Measurements from ENCODE around the gene HS6ST1. TPM values are rescaled to one million over a fixed set of nuclear protein-coding genes. Genes with fewer than 3 reads are reported as not detected.

HS6ST1 gene
- total and polyA plus RNA-seq, 2 of the 4 experiments (the other 2 are of a cell fraction) = 29.9 to 36.9 TPM

- Histone ChIP-seq H3K23ac (ENCODE audit: low read depth, low read length) (no peak overlapping the region), H3K4me3 (ENCODE audit: insufficient read depth, low read depth, low read length) (no peak overlapping the region), H3K79me1 (ENCODE audit: low read depth in 1 of 2, low read length in 2 of 2) (no peaks in the 10 kb centered on the region), H2AFZ (replicated peaks; ENCODE audit: low read length, poor library complexity) (no peak overlapping the region), H3K9ac (ENCODE audit: low read depth, low read length) (no peak overlapping the region), H3K4me1 (ENCODE audit: control insufficient read depth, insufficient read depth, low read length) (no peaks in the 10 kb centered on the region), H3K9me3 (ENCODE audit: control insufficient read depth, insufficient read depth, low read length) (peaks cover 2% of the 10 kb centered on the region; the same call in 1 of the 2 replicates), H3K56ac (ENCODE audit: extremely low read depth, insufficient read depth, low read length) (no peak overlapping the region), H4K5ac (ENCODE audit: low read depth, low read length) (no peak overlapping the region), H2AK9ac (replicated peaks; ENCODE audit: low read depth, low read length, poor library complexity) (no peak overlapping the region), H3K9me1 (ENCODE audit: insufficient read depth, low read length) (no peaks in the 10 kb centered on the region), H4K91ac (ENCODE audit: insufficient read depth, low read depth, low read length) (no peak overlapping the region), H2BK20ac (ENCODE audit: low read depth, low read length) (no peak overlapping the region), H2AK5ac (ENCODE audit: low read depth, low read length) (no peak overlapping the region), H3K14ac (replicated peaks; ENCODE audit: low read depth, low read length) (no peak overlapping the region), H3K27ac (ENCODE audit: insufficient read depth, low read length) (no peak overlapping the region), H2BK5ac (ENCODE audit: low read depth, low read length, poor library complexity, severe bottlenecking) (no peak overlapping the region), H3K4me2 (ENCODE audit: low read depth, low read length) (no peak overlapping the region), H2BK15ac (ENCODE audit: low read depth, low read length) (no peak overlapping the region), H4K20me1 (ENCODE audit: insufficient read depth, low read length) (no peaks in the 10 kb centered on the region), H2BK120ac (ENCODE audit: low read depth, low read length) (no peak overlapping the region), H3K4ac (ENCODE audit: low read depth, low read length) (no peak overlapping the region), H4K8ac (ENCODE audit: low read depth in 2 of 2, low read length in 2 of 2) (no peak overlapping the region), H3K27me3 (ENCODE audit: control insufficient read depth, insufficient read depth, low read length) (peaks cover 2% of the 10 kb centered on the region; the same call in 1 of the 2 replicates), H3K36me3 (ENCODE audit: control insufficient read depth, insufficient read depth, low read length) (no peaks in the 10 kb centered on the region), H3K18ac (ENCODE audit: low read depth, low read length) (no peak overlapping the region)
- in situ Hi-C loops (cut with MboI; ENCODE audit: low sequenced_read_pairs) = no loop called here
- ChIA-PET CTCF (no interaction called here), POLR2A (ENCODE audit: unreplicated experiment) (no interaction called here)
- DNase-seq = no peak
- BruUV-seq (replicated peaks) = no TSS peak
- no CpG with 5 or more reads among the region's 1 CpG for WGBS, 2 experiments (ENCODE audit: extremely low coverage in 2 of 2, insufficient read length in 1 of 2)
- dilution Hi-C loops (cut with HindIII; ENCODE audit: low sequenced_read_pairs, unreplicated experiment) = no loop called here
- TF ChIP-seq SMC3 (IDR thresholded peaks at IDR 0.05; ENCODE audit: low read depth, low read length) = no peak
- no peak for TF ChIP-seq RAD21 (IDR thresholded peaks at IDR 0.05; ENCODE audit: low read length)
- TF ChIP-seq MAFK (IDR thresholded peaks at IDR 0.05; ENCODE audit: low read depth, low read length) = no peak
- TF ChIP-seq USF2 (IDR thresholded peaks at IDR 0.05; ENCODE audit: low read depth, low read length) = no peak
- TF ChIP-seq MXI1 (IDR thresholded peaks at IDR 0.05; ENCODE audit: borderline replicate concordance, low read depth, low read length) = no peak
- no peak for TF ChIP-seq MAZ (IDR thresholded peaks at IDR 0.05; ENCODE audit: borderline replicate concordance, low read depth, low read length)
- no peak for TF ChIP-seq CHD1 (IDR thresholded peaks at IDR 0.05; ENCODE audit: low read depth, low read length)
- no peak for TF ChIP-seq POLR2A (IDR thresholded peaks at IDR 0.05; ENCODE audit: low read depth, low read length)
- no peak for TF ChIP-seq NFE2L2 (IDR thresholded peaks at IDR 0.05; ENCODE audit: low read depth, low read length)
- no peak for TF ChIP-seq BHLHE40 (IDR thresholded peaks at IDR 0.05; ENCODE audit: low read depth, low read length)
- TF ChIP-seq RFX5 (IDR thresholded peaks at IDR 0.05; ENCODE audit: low read depth, low read length) = no peak
- TF ChIP-seq FOS (IDR thresholded peaks at IDR 0.05; ENCODE audit: low read depth, low read length) = no peak
- TF ChIP-seq ELK1 (IDR thresholded peaks at IDR 0.05; ENCODE audit: borderline replicate concordance, low read depth, low read length) = no peak
- no peak for TF ChIP-seq CTCF (conservative IDR thresholded peaks at IDR 0.05; ENCODE audit: low read depth, low read length)
- no peak for ATAC-seq (ENCODE audit: low read depth)
- intact Hi-C loops (cut with micrococcal nuclease) = no loop called here
Measured at GRCh38 chr2:128227862-128228261, 90.8 kb downstream of the HS6ST1 start.

Data from IMR-90 (cell line).